ENCODE data around the gene FNBP1. TPM values are rescaled to one million over a fixed set of nuclear protein-coding genes. Genes with fewer than 3 reads are reported as not detected.

The FNBP1 gene
- total RNA-seq, 4 donors from 2014 or later: 13.3 to 30.0 (median 17.9) TPM

DNA sequence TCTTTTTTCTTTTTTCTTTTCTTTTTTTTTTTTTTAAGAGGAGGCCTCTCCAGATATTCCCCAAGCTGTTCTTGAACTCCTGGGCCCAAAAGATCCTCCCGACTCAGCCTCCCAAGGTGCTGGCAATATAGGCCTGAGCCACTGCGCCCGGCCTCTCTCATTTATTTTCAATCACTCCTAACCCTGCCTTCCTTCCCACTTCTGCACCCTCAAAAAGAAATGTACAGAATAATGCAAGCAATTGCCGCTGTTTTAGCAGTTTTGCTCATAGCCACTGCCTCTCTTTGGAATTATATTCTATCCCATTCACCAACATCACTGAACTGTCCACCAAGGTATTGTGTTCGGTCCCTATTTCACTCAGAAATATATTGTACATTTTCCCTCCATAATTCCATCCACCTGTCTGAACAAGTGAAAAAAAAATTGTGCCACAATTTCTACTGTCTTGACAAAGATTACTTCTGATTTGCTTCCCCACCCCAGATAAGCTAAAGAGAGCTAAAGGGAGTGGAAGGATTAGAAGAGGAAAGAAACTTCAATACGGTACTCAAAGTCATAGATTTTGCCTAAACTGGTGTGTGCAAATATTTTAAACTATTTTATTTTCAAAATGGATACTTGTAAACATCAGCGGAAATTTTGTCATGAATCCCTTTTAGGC is 1.9 kb downstream of the FNBP1 start:
- no peaks in the 10 kb centered on the region for H3K36me3 ChIP-seq
- in situ Hi-C loops (cut with MboI; ENCODE audit: low sequenced_read_pairs in 4 of 4): no loop called here
- H3K27ac ChIP-seq: peak overlapping the region in 3 of 4 donors; percentile 21 to 94 (median 92)
- peak overlapping the region in 2 of 4 donors; percentile 85 to 94 for H3K4me3 ChIP-seq
- no peak for DNase-seq
- ATAC-seq: no peak
- H3K27me3 ChIP-seq: no peaks in the 10 kb centered on the region
- TF ChIP-seq POLR2A (IDR thresholded peaks at IDR 0.05): no peak
- TF ChIP-seq, protein P1, sequence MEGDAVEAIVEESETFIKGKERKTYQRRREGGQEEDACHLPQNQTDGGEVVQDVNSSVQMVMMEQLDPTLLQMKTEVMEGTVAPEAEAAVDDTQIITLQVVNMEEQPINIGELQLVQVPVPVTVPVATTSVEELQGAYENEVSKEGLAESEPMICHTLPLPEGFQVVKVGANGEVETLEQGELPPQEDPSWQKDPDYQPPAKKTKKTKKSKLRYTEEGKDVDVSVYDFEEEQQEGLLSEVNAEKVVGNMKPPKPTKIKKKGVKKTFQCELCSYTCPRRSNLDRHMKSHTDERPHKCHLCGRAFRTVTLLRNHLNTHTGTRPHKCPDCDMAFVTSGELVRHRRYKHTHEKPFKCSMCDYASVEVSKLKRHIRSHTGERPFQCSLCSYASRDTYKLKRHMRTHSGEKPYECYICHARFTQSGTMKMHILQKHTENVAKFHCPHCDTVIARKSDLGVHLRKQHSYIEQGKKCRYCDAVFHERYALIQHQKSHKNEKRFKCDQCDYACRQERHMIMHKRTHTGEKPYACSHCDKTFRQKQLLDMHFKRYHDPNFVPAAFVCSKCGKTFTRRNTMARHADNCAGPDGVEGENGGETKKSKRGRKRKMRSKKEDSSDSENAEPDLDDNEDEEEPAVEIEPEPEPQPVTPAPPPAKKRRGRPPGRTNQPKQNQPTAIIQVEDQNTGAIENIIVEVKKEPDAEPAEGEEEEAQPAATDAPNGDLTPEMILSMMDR (IDR thresholded peaks at IDR 0.05 in 4 of 5, conservative IDR thresholded peaks at IDR 0.05 in 1 of 5): no peak
- H3K9me3 ChIP-seq: no peaks in the 10 kb centered on the region
- intact Hi-C loops (cut with DNase I; ENCODE audit: low total_unique reads): loop anchor here (5.0 kb wide), 1 partner anchor 79 kb away; no protein-coding TSS in a partner anchor
- H3K4me1 ChIP-seq: peaks cover 23 to 25% of the 10 kb centered on the region in 2 donors

DNA sequence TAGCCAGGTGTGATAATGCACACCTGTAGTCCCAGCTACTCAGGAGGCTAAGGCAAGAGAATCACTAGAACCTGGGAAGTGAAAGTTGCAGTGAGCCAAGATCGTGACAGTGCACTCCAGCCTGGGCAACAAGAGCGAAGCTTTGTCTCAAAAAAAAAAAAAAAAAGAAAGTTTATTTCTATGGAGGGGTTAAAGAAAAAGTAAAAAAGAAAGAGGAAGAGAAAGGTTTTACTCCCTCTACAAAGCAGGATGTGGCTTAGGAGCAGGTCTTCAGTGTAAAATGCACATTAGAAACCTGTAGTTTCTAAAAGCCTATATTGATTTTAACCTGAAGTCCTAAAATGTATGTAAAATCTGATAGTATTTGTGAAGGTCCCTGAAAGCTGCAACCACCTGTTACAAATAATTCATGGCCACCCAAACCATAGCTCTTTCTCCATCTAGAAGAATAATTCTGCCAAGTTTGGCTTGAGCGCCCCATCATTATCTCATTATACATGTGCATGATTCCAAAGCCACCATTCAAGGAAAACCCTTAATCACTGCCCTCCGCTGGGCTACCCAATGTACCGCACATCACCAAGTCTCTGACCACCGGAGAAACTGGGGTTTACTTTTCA is 3.4 kb downstream of the FNBP1 start:
- no peaks in the 10 kb centered on the region for H3K36me3 ChIP-seq
- H3K4me3 ChIP-seq: no peak overlapping the region
- H3K4me1 ChIP-seq: peaks cover 23 to 31% of the 10 kb centered on the region in 2 donors
- H3K27ac ChIP-seq: no peak overlapping the region
- intact Hi-C loops (cut with DNase I; ENCODE audit: low total_unique reads): loop anchor here (5.0 kb wide), 1 partner anchor 77 kb away; no protein-coding TSS in a partner anchor
- no peaks in the 10 kb centered on the region for H3K9me3 ChIP-seq
- ATAC-seq (no peak), DNase-seq (no peak)
- no peaks in the 10 kb centered on the region for H3K27me3 ChIP-seq
- in situ Hi-C loops (cut with MboI; ENCODE audit: low sequenced_read_pairs in 4 of 4): no loop called here
- TF ChIP-seq POLR2A (IDR thresholded peaks at IDR 0.05): no peak
- TF ChIP-seq, protein P1 (IDR thresholded peaks at IDR 0.05 in 4 of 5, conservative IDR thresholded peaks at IDR 0.05 in 1 of 5): no peak

DNA sequence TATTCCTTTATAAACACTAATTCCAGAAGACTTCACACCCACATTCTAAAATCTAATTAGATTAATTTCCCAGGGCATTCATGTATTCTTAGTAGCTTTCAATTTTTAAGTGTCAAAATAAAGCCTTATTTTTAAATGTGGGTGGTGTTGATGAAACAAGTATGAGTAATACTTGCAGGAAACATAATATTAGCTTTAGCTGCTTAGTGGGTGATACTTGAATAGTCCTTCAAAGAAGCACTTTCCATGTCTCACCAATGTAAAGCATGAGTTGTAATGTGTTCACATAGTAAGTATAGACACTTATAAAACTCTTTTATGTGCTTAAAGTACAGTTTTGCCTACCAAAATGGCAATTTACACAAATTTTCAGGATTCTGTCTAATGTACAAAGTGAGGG is 6.9 kb downstream of the FNBP1 start:
- TF ChIP-seq, protein P1 (IDR thresholded peaks at IDR 0.05 in 4 of 5, conservative IDR thresholded peaks at IDR 0.05 in 1 of 5): no peak
- TF ChIP-seq POLR2A (IDR thresholded peaks at IDR 0.05): no peak
- Histone ChIP-seq H3K27ac (peak overlapping the region in 2 of 4 donors; percentile 15 to 33), H3K27me3 (no peaks in the 10 kb centered on the region), H3K9me3 (no peaks in the 10 kb centered on the region), H3K36me3 (no peaks in the 10 kb centered on the region), H3K4me1 (peaks cover 10 to 30% of the 10 kb centered on the region in 2 donors), H3K4me3 (no peak overlapping the region)
- intact Hi-C loops (cut with DNase I; ENCODE audit: low total_unique reads) (no loop called here), in situ Hi-C loops (cut with MboI; ENCODE audit: low sequenced_read_pairs in 4 of 4) (no loop called here)
- DNase-seq (no peak), ATAC-seq (no peak)

DNA sequence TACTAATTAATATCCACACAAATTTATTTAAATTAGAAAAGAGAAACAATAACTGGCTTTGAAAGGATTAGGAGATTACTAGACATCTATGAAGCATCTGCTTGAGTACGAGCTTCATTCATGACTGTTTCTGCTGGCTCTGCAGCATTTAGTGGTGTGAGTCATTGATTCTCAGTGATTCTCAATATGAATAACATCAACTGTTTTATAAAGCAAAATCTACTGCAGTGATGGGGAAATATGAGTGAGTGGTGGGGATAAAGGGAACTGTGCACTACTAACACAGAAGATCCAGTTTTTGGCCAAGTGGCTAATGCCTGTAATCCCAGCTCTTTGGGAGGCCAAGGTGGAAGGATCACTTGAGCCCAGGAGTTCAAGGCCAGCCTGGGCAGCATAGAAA is 8.4 kb downstream of the FNBP1 start:
- in situ Hi-C loops (cut with MboI; ENCODE audit: low sequenced_read_pairs in 4 of 4) (no loop called here), intact Hi-C loops (cut with DNase I; ENCODE audit: low total_unique reads) (no loop called here)
- ATAC-seq: no peak
- Histone ChIP-seq H3K36me3 (no peaks in the 10 kb centered on the region), H3K27ac (no peak overlapping the region), H3K4me3 (no peak overlapping the region), H3K4me1 (peaks cover 15 to 36% of the 10 kb centered on the region in 2 donors), H3K27me3 (no peaks in the 10 kb centered on the region), H3K9me3 (no peaks in the 10 kb centered on the region)
- TF ChIP-seq POLR2A (IDR thresholded peaks at IDR 0.05): no peak
- TF ChIP-seq, protein P1 (IDR thresholded peaks at IDR 0.05 in 4 of 5, conservative IDR thresholded peaks at IDR 0.05 in 1 of 5): no peak
- DNase-seq: no peak
